HG02642 (cell line): ENCODE measurements around the gene EFEMP1.

Experiments used
- ATAC-seq: cut with Tn5 transposase; IDR thresholded peaks from one replicate; pipeline ENCODE4 v1.9.1; 2021; ENCODE audit warnings: mild to moderate bottlenecking; ENCODE audit not compliant: unreplicated experiment, poor library complexity

EFEMP1 gene, protein sequence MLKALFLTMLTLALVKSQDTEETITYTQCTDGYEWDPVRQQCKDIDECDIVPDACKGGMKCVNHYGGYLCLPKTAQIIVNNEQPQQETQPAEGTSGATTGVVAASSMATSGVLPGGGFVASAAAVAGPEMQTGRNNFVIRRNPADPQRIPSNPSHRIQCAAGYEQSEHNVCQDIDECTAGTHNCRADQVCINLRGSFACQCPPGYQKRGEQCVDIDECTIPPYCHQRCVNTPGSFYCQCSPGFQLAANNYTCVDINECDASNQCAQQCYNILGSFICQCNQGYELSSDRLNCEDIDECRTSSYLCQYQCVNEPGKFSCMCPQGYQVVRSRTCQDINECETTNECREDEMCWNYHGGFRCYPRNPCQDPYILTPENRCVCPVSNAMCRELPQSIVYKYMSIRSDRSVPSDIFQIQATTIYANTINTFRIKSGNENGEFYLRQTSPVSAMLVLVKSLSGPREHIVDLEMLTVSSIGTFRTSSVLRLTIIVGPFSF

DNA sequence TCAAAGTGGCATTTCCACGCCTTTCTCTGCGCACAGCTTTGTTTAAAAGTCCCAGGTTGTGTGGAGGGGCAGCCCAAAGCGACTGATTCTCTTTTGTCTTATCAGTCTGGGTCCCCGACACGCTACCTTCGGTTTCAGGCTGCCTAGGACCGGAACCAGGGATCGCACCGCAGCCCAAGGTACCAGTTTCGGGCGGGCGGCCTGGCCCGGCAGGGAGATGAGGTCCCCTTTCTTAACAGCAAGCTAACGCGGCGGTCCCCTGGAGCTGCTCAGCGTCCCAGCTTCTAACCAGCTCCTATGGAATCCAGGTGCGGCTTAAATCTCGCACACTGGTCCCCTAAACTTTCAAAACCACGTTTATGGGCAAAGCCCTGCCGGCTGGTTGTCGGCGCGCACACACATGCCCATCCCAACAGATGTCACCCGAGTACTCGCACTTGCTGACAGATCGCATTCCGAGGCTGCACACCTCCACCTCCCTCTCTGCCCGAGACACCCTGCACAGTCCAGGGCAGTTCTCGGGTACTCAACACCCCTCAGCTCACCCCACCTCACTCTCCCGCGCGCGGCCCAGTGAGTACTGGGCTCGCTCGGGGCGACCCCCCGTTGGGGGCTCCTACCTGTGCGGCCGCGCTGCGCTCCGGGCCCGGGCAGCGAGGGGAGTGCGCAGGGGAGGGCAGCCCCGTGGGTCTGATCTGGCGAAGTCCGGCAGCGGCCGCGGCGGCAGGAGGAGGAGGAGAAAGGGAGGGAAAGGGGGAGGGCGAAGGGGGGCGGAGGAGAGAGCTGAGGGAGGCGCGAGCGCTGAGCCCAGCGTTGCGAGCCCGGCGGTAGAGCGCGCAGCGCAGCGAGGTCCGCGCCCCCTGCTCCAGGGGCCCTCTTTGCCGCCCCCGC lies at the start of gene EFEMP1:
Gene EFEMP1 (minus strand): TSS at position 692 of the 891 bp plus-strand sequence. CDS start 1,342 bp downstream, outside the sequence.
- peak; percentile 67 for ATAC-seq

DNA sequence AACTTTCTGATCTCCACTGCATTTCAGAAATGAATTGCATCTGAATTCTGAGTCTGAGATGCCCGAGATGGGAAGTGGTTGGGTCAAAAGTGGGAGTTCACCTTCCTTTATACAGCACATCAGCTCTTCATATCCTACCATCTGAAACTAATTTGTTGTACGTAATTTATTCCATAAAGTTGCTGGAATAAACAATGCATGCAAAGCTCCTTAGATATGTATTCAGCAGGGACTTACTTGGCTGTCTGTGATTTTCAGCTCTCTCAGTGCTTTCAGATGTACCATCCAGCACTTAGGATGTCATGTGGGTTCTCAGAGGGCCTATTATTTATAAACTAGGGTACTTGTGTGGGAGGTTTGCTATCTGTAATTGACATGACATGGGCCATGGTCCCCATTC lies 46.9 kb upstream of the EFEMP1 start:
- no peak for ATAC-seq

DNA sequence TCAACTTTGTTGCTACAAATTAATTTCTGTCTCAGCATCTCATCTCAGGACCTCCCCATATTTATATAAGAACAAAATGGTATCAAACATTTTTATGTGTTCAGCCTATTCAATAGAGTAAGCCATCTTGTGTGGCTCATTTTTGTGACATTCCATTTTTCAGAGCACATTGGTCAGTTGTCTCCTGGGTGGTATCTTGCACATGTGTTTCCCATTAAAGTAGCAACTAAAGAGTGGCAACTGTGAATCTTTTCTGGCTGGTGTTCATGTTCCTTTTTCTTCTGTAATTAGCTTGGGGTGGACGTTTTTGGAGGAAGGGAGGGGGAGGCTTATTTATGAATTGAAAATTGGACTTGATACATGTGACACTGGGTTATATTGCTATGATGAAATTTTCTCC lies 45.4 kb upstream of the EFEMP1 start:
- ATAC-seq: no peak

DNA sequence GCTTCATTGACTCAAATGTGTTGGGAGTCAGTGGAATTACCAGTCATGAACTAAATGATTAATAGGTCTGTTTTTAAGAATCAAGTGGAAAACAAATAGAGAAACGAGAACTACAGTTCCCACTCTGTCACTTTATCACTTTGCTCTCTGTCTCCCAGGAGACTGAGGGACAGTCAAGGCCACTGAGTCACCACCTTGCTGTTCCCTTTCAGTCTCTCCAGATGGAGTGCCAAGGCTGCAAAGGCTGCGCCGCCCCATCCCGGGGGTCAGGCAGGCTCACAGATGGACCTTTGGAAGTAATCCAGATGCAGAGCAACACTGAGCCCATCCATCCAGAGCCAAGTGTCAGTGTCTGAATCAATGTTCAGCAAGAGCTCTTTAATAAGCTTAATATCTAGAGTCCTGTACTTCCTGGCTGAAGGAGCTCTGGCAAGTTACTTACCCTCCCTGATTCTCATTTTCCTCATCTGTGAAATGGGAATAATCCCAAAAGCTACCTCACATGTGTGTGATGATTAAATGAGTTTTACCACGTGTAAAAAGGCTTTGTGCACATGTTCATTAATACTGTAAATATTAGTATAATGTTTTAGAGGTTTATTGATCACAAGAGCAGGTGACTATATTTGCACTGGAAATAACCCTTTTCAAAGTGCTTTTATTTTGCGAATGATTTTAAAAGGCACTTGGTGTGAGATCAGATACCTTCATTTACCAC lies 43.0 kb upstream of the EFEMP1 start:
- no peak for ATAC-seq

DNA sequence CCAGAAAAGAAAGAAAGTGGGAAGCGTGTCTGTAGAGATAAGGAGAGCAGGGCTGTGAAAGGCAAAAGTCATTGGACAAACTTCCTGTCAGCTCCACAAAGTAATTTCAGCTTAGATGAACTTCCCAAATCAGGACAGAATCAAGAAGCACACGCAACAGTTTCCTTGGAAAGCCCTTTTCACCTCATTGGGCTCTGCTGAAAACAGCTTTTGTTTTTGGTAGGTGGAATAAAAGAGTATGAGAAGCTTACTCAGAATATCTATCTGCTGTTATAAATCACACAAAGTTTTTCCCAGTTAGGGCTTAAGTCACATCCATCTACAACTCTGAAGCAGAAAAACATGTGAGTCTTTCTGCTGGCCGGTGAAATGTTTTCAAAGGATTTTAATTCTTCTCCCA lies 42.4 kb upstream of the EFEMP1 start:
- ATAC-seq: no peak

DNA sequence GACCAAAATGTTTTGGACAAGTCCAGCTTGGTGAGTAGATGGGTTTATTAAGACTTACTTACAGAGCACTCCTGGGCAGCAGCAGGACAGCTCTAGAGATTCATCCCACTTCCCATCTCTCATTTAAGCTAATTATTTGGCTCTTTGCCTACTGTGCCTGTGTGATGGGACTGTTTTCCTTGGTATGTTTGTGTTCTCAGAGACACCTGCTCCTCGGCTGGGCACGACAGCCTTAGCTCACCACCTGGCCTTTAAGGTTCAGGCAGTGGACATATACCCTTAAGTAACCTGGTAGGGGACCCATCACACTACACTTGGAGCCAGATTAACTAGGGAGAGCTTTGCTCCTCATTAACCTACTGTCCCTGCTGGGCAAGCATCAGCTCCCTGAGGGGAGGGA lies 41.7 kb upstream of the EFEMP1 start:
- ATAC-seq: no peak

DNA sequence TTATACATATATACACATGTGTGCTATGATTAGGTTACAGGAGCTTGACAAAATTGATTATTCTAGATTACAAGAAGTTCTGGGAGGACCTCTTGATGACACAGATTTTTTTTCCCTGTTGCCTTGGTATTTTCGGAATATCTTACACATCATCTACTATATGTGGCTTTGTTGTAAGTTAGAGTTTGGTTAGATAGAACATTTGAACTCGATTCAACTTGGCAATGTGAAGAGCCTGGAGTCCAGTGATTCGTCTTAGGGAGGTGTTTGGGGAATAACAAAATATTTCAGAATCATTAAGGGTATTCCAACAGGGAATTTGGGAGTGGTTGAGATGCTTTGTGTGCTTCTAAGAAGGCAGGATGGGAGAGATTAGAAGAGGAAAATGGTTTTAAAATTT lies 39.3 kb upstream of the EFEMP1 start:
- no peak for ATAC-seq

DNA sequence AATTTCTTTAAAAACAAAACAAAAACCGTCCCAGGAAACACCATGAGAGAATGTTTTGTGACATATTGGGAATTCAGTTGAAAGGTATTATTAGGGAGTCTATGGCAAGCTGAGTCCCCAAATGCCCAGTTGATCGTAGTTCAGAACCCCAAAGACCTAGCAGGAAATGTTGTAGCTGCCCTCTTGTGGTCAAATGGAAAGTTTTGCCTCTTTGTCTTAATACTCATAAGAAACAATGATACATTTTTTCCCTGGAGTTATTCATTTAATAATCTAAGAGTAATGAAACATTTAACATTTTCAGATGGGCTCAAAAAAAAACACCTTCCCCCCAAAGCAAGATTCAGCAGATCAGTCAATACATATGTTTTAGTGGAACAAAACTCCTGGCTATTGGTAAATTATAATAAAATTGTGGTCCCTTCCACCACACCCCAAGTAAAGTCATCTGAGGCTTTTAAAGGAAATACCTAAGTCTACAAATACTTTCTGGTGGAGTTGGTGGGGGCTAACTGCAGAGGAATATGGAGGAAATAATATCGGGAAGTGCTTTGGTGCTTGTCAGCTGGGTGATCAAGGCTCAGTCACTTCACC lies 37.8 kb upstream of the EFEMP1 start:
- no peak for ATAC-seq

DNA sequence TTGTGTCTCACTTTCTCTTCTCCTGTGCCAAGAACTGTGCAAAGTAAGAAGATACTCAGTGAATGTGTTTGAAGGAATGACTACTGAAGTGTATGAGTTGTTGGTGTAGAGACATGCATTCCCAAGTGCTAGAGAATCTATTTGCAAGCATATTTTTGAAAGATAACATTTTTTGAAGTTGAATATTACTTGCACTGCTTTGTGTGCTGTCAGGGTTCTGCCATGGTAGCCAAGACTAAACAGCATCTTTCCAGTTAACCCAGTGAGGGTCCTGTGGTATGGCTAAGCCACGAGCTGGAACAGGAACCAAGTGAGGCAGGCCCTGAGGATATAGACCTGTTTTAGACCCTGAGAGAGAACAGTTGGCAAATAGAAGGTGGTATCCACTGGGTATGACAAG lies 35.2 kb upstream of the EFEMP1 start:
- no peak for ATAC-seq

DNA sequence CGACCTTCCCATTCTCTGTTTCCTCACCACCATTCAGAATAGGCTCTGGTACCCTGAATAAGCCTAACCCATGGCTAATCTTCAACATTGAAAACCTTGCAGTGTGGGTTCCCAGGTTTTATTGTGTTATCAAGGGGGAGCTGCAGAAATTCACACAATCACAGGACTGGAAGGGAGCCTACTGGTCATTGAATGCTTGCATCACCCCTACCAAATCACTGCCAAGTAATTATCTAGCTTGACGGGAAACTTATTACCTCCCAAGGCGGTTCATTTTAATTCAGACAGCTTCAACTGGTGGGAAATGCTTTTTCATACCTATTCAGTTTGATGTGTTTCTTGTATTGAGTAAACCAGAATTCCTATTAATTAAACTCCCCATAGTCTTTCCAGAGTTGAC lies 33.6 kb upstream of the EFEMP1 start:
- ATAC-seq: no peak

DNA sequence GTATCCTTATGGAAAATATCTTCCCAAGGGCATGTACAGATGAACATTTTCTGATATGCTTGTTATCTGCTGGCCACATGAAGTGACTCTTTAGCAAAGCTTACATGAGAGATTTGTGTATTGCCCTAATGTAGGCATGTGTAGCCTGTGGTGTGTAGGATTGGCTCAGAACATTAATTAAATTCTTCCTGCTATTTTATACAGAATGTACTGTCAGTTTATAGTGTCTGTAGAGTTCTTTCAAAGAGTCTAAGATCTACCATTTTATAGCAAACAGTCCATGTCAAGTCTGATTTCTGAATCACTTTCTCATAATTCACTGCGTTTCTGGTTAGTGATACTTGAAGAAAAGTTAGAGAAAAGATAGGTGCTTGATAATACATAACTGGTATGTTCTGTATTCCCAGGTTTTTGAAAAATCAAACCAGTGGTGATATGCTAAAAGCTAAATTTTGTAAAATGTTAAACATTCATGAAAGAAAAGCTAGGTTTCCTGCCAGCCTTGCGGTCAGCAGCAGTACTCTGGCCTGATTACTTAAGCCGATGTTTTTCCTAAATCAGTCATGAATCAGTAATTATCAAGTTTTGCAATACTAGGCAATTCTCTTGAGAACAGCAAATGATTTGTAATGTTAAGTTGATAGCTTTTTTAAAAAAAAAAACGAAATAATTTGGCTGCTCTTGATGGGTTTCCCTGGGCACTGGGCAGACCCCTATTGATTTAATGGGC lies 30.9 kb upstream of the EFEMP1 start:
- ATAC-seq: no peak

DNA sequence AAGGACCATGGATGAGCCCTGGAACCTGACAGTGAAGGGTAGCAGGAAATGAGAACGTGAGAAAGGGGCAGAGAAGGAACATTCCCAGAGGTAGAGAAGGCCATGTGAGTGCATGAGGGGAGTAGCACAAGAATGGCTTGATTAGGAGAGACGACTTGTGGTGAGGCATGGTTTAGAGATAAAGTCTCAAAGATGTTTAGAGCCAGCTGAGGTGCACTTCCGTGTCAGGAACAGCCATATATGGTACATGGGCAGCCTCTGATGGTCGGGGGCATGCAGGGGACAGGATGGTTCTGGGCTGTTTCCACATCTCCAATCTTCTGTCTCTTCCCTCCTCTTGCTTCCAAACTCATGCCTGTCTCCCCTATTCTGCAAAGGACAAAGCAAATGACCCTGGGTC lies 28.8 kb upstream of the EFEMP1 start:
- ATAC-seq: no peak

DNA sequence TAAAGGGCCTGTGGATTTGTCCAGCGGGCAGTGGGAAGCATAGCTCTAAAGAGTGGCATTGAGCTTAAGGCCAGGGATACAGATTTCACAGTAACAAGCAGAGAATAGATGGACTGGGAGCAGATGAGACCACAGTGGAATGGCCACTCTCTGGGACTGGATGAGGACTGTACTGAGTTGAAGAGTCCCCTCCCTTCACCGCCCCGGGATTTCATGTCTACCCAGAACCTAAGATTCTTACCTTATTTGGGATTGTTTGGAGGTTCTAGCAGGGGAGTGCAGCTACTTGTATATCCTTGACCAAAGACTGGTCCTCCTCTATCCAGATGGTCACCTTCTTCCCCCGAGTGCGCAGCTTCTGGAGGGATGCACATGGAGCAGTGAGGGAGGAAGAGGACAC lies 28.0 kb upstream of the EFEMP1 start:
- ATAC-seq: no peak

DNA sequence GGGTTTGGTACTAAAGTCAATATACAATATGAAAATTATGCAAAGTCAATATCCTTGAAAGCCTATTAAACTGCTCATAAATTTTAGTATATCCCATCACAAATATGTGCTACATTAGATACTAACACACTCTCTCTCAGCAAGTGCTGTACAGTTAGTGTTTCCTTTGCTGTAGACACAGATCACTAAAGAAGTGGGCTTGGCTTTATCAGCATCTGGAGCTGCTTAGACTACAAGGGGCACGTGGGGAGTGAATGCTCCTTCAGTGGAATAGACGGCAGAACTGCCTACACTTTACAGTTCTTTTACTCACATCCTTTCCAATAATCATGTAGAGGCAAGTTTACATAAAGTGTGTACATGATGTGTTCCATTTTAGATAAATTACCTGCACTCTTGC lies 26.0 kb upstream of the EFEMP1 start:
- ATAC-seq: no peak

DNA sequence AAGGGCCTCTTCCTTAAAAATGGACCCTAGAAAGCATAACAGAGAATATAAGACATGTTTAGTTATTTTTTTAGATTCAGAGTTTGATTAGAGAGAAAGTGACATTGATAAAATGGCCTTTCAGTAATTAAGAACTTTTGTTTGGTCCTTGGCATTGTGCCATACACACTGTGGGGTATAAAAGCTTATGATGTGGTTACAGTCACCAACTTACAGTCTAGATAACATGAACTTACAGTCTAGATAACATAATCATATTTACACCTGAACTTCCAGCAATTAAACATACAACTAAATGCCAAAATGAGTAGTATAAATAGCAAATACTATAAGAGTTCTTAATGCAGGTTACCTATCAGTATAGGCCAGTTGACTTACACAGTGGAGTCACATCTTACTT lies 25.6 kb upstream of the EFEMP1 start:
- no peak for ATAC-seq

DNA sequence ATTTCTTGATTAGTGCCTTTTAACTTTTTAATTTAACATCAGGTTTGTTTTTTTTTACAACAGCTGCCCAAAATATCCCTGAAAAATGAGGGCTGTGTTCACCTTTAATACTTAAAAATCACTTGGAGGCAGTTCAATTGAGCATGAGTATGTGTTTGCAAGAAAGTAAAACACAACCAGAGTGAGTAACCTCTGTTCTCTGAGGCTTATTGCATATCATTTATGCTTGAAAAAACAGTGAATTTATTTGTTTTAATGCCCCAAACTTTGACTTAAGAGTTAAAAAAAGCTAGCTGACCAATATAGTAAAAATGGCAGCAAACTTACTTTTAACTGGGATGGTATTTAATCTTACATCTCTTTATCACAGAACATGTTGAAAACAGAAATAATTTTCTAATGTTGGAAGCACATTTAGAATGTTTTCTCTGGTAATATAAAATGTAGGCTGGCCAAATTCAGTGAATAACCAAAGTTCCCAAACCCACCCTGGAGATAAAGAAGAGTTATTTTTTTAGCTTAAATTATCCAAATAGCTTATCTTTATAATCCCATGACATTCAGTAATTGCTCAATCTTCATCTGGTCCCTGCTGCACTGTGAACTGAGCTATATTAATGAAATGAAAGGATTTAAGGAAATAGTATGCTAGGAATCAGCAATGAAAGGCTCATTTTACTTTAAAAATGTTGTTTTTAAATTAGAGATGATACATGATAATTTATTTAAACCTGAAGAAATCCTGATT lies 24.8 kb upstream of the EFEMP1 start:
- ATAC-seq: no peak

DNA sequence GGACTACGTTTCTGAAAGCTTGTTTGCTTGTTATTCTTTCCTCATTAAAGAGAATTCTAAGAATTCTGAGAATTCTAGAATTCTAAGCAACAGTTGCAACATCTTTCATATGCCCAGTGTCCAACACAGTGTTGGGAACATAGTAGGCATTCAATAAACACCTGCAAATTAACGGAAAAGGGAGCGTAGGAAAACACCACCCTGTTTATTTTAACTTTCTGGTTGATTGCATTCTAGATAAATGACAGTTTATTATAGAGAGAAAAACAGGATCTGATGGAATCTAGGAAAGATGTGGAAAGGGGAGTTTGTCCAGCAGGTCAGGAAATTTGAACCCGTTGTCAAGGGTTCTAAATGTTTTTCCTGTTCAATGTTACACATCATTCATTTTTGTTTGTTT lies 24.2 kb upstream of the EFEMP1 start:
- ATAC-seq: no peak

DNA sequence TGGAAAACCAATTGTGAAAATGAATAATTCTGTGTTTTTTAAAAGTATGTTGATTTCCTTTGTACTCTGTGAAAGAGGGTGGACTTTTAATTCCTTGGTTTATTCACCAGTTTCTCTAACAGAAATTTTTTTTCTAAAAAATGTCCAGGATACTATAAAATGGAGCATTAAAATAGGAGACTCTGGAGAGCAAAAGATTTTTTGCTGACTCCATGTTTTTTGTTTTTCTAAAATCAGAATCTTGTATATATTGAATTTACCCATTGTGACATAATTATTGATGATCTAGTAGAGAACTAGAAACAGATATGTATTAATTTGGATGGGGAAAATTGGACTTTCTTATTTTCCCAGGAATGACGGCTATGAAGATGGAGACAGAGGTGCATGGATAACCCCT lies 23.2 kb upstream of the EFEMP1 start:
- no peak for ATAC-seq

DNA sequence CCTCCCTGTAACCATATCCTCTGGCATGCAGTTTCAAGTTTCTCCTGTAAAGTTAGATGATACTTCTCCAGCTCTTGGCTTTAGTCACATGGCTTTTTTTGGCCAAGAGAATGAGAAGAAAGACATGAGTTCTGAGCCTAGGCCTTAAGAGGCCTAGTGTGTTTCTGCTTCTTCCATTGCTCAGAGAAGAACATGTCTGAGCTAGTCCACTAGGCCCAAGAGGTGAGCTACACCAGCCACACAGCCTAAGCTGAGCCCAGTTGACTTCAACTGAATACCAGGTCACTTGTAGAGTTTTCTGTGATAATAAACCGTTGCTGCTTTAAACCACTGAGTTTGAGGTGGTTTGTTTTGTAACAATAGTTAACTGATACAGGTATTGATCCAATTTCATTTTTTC lies 19.9 kb upstream of the EFEMP1 start:
- no peak for ATAC-seq
